GM19239 (cell line): ENCODE data around the gene AGT.
"Not testable (repeated sequence)": the region's sequence is repeated elsewhere in the genome, so short reads cannot be mapped to it uniquely, and the experiment has no call there.

Experiments used
- DNase-seq: peaks from one replicate; pipeline ENCODE4 v3.0.0; 2011; ENCODE audit warnings: low spot score; ENCODE audit not compliant: insufficient read length
- FAIRE-seq: peaks from 2 replicates; lab custom pipeline; 2011; peaks lifted over from hg19 to GRCh38; lab: Jason Lieb, UNC

AGT gene

GRCh38 chr1:230656719-230657118 is 57.2 kb downstream of the AGT start:
- DNase-seq, FAIRE-seq: not testable (repeated sequence)
